ENCODE measurements around the gene LYSMD3. TPM values are rescaled to one million over a fixed set of nuclear protein-coding genes. Genes with fewer than 3 reads are reported as not detected.

The LYSMD3 gene
- total and polyA plus RNA-seq, 9 of the 15 experiments (the other 6 are each of a cell fraction or from before 2014, with no cell fraction given), result 9.5 to 42.3 (median 20.7) TPM

- TF ChIP-seq, protein P1, sequence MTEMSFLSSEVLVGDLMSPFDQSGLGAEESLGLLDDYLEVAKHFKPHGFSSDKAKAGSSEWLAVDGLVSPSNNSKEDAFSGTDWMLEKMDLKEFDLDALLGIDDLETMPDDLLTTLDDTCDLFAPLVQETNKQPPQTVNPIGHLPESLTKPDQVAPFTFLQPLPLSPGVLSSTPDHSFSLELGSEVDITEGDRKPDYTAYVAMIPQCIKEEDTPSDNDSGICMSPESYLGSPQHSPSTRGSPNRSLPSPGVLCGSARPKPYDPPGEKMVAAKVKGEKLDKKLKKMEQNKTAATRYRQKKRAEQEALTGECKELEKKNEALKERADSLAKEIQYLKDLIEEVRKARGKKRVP (CRISPR knock-in tag; IDR thresholded peaks at IDR 0.05), result no peak
- TF ChIP-seq HES1 (IDR thresholded peaks at IDR 0.05; ENCODE audit: low read depth) (no peak), ZNF778 (CRISPR knock-in tag; IDR thresholded peaks at IDR 0.05) (no peak), POLR2B (IDR thresholded peaks at IDR 0.05; ENCODE audit: low read depth, partially characterized antibody) (no peak), CEBPB (tag; IDR thresholded peaks at IDR 0.05) (no peak), PCBP1 (IDR thresholded peaks at IDR 0.05; ENCODE audit: low read depth, low read length, poor library complexity, severe bottlenecking) (no peak), E2F8 (IDR thresholded peaks at IDR 0.05; ENCODE audit: low read depth, partially characterized antibody) (no peak), C11orf30 (IDR thresholded peaks at IDR 0.05; ENCODE audit: low read depth) (peak; percentile 75), ETV1 (tag; conservative IDR thresholded peaks at IDR 0.05; ENCODE audit: low read depth) (peak; percentile 35; the same call in 1 of the 2 replicates), TFAM (CRISPR knock-in tag; conservative IDR thresholded peaks at IDR 0.05) (no peak)
- TF ChIP-seq, protein P2, sequence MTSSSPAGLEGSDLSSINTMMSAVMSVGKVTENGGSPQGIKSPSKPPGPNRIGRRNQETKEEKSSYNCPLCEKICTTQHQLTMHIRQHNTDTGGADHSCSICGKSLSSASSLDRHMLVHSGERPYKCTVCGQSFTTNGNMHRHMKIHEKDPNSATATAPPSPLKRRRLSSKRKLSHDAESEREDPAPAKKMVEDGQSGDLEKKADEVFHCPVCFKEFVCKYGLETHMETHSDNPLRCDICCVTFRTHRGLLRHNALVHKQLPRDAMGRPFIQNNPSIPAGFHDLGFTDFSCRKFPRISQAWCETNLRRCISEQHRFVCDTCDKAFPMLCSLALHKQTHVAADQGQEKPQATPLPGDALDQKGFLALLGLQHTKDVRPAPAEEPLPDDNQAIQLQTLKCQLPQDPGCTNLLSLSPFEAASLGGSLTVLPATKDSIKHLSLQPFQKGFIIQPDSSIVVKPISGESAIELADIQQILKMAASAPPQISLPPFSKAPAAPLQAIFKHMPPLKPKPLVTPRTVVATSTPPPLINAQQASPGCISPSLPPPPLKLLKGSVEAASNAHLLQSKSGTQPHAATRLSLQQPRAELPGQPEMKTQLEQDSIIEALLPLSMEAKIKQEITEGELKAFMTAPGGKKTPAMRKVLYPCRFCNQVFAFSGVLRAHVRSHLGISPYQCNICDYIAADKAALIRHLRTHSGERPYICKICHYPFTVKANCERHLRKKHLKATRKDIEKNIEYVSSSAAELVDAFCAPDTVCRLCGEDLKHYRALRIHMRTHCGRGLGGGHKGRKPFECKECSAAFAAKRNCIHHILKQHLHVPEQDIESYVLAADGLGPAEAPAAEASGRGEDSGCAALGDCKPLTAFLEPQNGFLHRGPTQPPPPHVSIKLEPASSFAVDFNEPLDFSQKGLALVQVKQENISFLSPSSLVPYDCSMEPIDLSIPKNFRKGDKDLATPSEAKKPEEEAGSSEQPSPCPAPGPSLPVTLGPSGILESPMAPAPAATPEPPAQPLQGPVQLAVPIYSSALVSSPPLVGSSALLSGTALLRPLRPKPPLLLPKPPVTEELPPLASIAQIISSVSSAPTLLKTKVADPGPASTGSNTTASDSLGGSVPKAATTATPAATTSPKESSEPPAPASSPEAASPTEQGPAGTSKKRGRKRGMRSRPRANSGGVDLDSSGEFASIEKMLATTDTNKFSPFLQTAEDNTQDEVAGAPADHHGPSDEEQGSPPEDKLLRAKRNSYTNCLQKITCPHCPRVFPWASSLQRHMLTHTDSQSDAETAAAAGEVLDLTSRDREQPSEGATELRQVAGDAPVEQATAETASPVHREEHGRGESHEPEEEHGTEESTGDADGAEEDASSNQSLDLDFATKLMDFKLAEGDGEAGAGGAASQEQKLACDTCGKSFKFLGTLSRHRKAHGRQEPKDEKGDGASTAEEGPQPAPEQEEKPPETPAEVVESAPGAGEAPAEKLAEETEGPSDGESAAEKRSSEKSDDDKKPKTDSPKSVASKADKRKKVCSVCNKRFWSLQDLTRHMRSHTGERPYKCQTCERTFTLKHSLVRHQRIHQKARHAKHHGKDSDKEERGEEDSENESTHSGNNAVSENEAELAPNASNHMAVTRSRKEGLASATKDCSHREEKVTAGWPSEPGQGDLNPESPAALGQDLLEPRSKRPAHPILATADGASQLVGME (CRISPR knock-in tag; IDR thresholded peaks at IDR 0.05), result no peak
- TF ChIP-seq, protein P3, sequence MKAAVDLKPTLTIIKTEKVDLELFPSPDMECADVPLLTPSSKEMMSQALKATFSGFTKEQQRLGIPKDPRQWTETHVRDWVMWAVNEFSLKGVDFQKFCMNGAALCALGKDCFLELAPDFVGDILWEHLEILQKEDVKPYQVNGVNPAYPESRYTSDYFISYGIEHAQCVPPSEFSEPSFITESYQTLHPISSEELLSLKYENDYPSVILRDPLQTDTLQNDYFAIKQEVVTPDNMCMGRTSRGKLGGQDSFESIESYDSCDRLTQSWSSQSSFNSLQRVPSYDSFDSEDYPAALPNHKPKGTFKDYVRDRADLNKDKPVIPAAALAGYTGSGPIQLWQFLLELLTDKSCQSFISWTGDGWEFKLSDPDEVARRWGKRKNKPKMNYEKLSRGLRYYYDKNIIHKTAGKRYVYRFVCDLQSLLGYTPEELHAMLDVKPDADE (conservative IDR thresholded peaks at IDR 0.05; ENCODE audit: control insufficient read depth, low read depth, low read length), result no peak
Observed at GRCh38 chr5:90529939-90530677, 724 bp upstream of the LYSMD3 start (continued).

Measured in K562 (cell line).